Heart right ventricle (tissue), 16 donors: Measurements from ENCODE around the gene SLC66A1. TPM values are rescaled to one million over a fixed set of nuclear protein-coding genes. Genes with fewer than 3 reads are reported as not detected.
"Not testable (repeated sequence)": the region's sequence is repeated elsewhere in the genome, so short reads cannot be mapped to it uniquely, and the experiment has no call there.

Experiments used
- ATAC-seq, 8 donors: fragments of 200-7000 bp; cut with Tn5 transposase; one replicate each; pipeline ENCODE4 v1.9.1; 2020; ENCODE audit warnings: mild to moderate bottlenecking in 8 of 8, moderate library complexity in 8 of 8, moderate number of reproducible peaks in 1 of 8
- DNase-seq, 2 donors: peaks; one replicate each; pipeline ENCODE4 v3.0.0-alpha.2; 2020
- H3K27ac ChIP-seq, 10 donors: fragments of 200-600 bp; sonication (generic) in 2 of 10; one replicate each; pipeline versions ENCODE4 v1.5.0 to v1.8.0; 2020 to 2022; ENCODE audit warnings: mild to moderate bottlenecking in 3 of 10
- H3K27me3 ChIP-seq, 7 donors: fragments of 200-600 bp; one replicate each; pipeline ENCODE4 v1.8.0; 2021 to 2022; ENCODE audit warnings: mild to moderate bottlenecking in 2 of 7
- H3K36me3 ChIP-seq, 9 donors: fragments of 200-600 bp; sonication (generic) in 1 of 9; one replicate each; pipeline versions ENCODE4 v1.5.0 to v1.8.0; 2020 to 2022; ENCODE audit warnings: mild to moderate bottlenecking in 2 of 9
- H3K4me1 ChIP-seq, 9 donors: fragments of 200-600 bp; sonication (generic) in 1 of 9; one replicate each; pipeline versions ENCODE4 v1.5.0 to v1.8.0; 2020 to 2022; ENCODE audit warnings: mild to moderate bottlenecking in 4 of 9
- H3K4me3 ChIP-seq, 10 donors: fragments of 200-600 bp; sonication (generic) in 2 of 10; one replicate each; pipeline versions ENCODE4 v1.5.0 to v1.8.0; 2020 to 2022; ENCODE audit warnings: mild to moderate bottlenecking in 7 of 10, moderate library complexity in 2 of 10
- H3K9me3 ChIP-seq, 11 donors: fragments of 200-600 bp in 10 of 11; sonication (generic) in 2 of 11; one replicate each; pipeline versions ENCODE4 v1.5.0 to v1.8.0; 2013 to 2022; ENCODE audit warnings: mild to moderate bottlenecking in 2 of 11, control low read depth in 1 of 11, moderate library complexity in 1 of 11
- CTCF ChIP-seq, 9 donors: fragments of 200-600 bp; sonication (generic) in 2 of 9; IDR thresholded peaks; one replicate each; pipeline versions ENCODE4 v1.5.0 to v1.8.0; 2021 to 2022; ENCODE audit warnings: antibody characterized with exemption in 9 of 9, mild to moderate bottlenecking in 5 of 9, moderate library complexity in 1 of 9
- WGBS, 2 donors: extraction: QIAGEN DNeasy Blood & Tissue Kit; methylation state at CpG; one replicate each; pipeline ENCODE4 v1.1.7; 2013; ENCODE audit warnings: inconsistent platforms in 1 of 2; 5-methylcytosine and 5-hydroxymethylcytosine counted together
- intact Hi-C, 10 donors: fragments of 100-400 bp; cut with DNase I; formaldehyde crosslinking; loops; one replicate each; pipeline versions ENCODE4 v1.11.1 to v1.14.2; 2022
- polyA plus RNA-seq, 2 donors: library from polyadenylated mRNA; stranded (reverse); fragments of 200-250 nt; gene quantifications; one replicate each; pipeline ENCODE4 v1.2.3, GENCODE V29; 2013
- total RNA-seq, 10 donors: library from RNA; stranded (reverse); fragmentation: NEBNext Ultra II Directional in 3 of 10; extraction: Animal tissue kit (Norgen Biotek cat#: 25700) in 3 of 10; gene quantifications; one replicate each; pipeline versions ENCODE4 v1.2.1 to v1.2.4, GENCODE V29; 2021 to 2023
- donor health status: Arrhythmogenic right ventricular cardiomyopathy.
- donor health status: ischemic (EF 13 %, LVEDD 7.1; RV severe dilation, severe dysfunction).
- donor health status: healthy with polysubstance abuse.
- donor health status: DM: no; HTN: yes; CAD: no.
- donor health status: DM: no; HTN: no; CAD: no.
- donor health status: ischemic (EF 25% LVEDD 6.9; RV normal size, moderate dysfunction).
- donor health status: ischemic (EF 25% LVEDD 5.7; RV mildly dilated, moderate dysfunction).
- donor health status: healthy.
- donor health status: DM: yes; HTN: yes; CAD: no.
- donor health status: Ischemic cardiomyopathy.
- donor health status: ischemic (EF 35%, LVEDD 5.7; RV mildly dilated, moderate dysfunction).
- donor health status: nonischemic (EF 11% LVEDD 7.7; RV severe dilation, severe dysfunction).
- donor health status: DM: yes; HTN: yes; CAD: no.
- donor health status: PGD.
- donor health status: ischemic (EF 29% LVEDD 5.4; RV normal size, mild dysfunction).
- donor health status: nonischemic (EF 23%, LVEDD 6.1; RV moderate dilation, normal function).

The SLC66A1 gene
- total and polyA plus RNA-seq, 12 donors = 4.2 to 18.0 (median 7.1) TPM

- no peak for DNase-seq
- H3K36me3 ChIP-seq = peaks cover 0 to 47% (median 21%) of the 10 kb centered on the region in 9 donors
- no peaks in the 10 kb centered on the region for H3K4me1 ChIP-seq
- no peaks in the 10 kb centered on the region for H3K27me3 ChIP-seq
- H3K27ac ChIP-seq = no peak overlapping the region
- no peak overlapping the region for H3K4me3 ChIP-seq
- H3K9me3 ChIP-seq = peaks cover 0 to 12% (median 0%) of the 10 kb centered on the region in 11 donors
- intact Hi-C loops = no loop called here
- no peak for TF ChIP-seq CTCF (IDR thresholded peaks at IDR 0.05)
- no peak for ATAC-seq
- 89 to 91% methylated on average over 2 of the region's 2 CpGs for WGBS, 2 donors
Measured at GRCh38 chr1:19300211-19300610, 11.9 kb upstream of the SLC66A1 start.

DNA sequence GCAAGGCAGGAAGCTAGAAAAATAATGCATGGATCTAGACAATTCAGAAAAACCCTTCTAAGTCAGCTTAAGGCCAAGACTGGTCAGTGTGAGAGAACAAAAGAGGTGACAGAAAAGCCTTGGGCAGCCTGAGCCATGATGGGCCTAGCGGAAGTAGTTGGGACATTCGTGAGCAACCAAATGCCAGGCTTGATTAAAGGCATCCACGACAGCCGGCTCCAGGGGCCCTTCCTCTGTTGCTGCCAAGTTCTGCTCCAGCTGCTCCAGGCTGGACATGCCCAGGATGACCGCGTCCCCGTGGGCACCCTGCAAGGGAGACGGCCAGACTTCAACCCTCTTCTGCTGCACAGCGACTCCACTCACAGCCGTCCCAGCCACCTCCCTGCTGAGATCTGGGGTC lies 8.0 kb upstream of the SLC66A1 start:
- H3K4me1 ChIP-seq, DNase-seq, H3K4me3 ChIP-seq, H3K27ac ChIP-seq, ATAC-seq, H3K9me3 ChIP-seq, intact Hi-C loops, H3K27me3 ChIP-seq: not testable (repeated sequence)
- peaks cover 0 to 77% (median 41%) of the 10 kb centered on the region in 9 donors for H3K36me3 ChIP-seq
- WGBS, 2 donors = 89 to 94% methylated on average over 9 to 10 of the region's 10 CpGs

DNA sequence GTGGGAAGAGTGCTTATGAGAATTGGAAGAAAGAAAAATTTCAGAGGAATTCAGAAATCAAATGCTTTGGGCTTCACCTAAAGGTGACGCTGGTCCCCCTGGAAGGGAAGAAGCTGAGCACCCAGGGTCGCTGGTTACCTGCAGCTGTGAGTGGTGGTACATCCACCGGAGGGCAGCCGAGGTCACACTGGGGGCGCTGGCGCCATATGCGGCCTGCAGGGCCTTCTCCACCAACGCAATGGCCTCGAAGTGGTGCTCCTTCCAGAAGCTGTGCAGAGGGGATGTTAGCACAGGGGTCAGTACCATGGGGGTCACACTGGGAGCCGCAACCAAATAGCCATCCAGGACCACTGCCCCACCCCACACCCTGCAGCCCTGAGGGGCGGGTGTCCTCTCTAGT lies 6.2 kb upstream of the SLC66A1 start:
- peaks cover 0 to 72% (median 41%) of the 10 kb centered on the region in 9 donors for H3K36me3 ChIP-seq
- H3K4me3 ChIP-seq = no peak overlapping the region
- ATAC-seq = no peak
- no peak for DNase-seq
- H3K27ac ChIP-seq = no peak overlapping the region
- H3K27me3 ChIP-seq = no peaks in the 10 kb centered on the region
- peaks cover 2 to 6% (median 3%) of the 10 kb centered on the region in 9 donors for H3K4me1 ChIP-seq
- H3K9me3 ChIP-seq = no peaks in the 10 kb centered on the region
- no peak for TF ChIP-seq CTCF (IDR thresholded peaks at IDR 0.05)
- 86 to 94% methylated on average over 11 of the region's 11 CpGs for WGBS, 2 donors
- intact Hi-C loops = no loop called here

- no peak for ATAC-seq
- H3K4me1 ChIP-seq = peaks cover 6 to 15% (median 7%) of the 10 kb centered on the region in 9 donors
- no peak for DNase-seq
- no peak for TF ChIP-seq CTCF (IDR thresholded peaks at IDR 0.05)
- peaks cover 0 to 66% (median 41%) of the 10 kb centered on the region in 9 donors for H3K36me3 ChIP-seq
- H3K4me3 ChIP-seq = no peak overlapping the region
- no peaks in the 10 kb centered on the region for H3K27me3 ChIP-seq
- H3K27ac ChIP-seq = no peak overlapping the region
- no peaks in the 10 kb centered on the region for H3K9me3 ChIP-seq
- intact Hi-C loops = no loop called here
- 96 to 99% methylated on average over 6 of the region's 6 CpGs for WGBS, 2 donors
Measured at GRCh38 chr1:19306941-19307340, 5.2 kb upstream of the SLC66A1 start.

DNA sequence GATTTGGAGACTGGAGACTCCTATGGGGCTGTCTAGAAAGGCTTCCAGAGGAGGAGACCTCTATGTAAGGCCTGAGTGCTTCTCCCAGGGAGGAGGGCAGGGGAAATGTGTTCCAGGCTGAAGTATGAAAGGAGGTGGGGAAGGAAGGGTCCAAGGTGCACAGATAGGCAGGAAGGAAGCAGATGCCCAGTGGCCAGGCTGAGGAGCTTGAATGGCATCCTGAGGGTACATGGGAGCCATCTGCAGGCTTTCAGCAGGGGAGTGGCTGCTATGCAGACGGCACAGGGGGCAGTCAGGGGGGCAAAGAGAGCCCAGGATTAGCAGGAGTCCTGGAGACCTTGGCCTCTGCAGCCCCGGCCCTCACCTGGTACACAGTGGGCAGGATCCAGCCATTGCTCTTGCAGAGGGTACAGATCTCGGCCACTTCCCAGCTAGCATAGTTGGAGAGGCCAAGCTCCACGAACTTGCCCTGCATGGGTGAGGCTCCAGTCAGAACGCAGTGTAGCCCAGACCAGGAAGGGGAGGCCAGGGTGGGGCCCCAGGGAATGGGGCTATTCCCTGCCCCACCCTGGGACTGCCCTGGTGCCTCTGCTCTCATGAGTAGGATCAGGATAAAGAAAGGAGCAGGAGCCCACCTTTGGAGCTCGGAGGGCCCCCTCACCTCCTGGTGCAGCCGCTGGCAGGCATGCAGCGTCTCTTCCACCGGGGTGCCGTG lies 4.2 kb upstream of the SLC66A1 start:
- WGBS, 2 donors = 90 to 94% methylated on average over 10 of the region's 10 CpGs
- Histone ChIP-seq H3K4me1 (peaks cover 6 to 22% (median 14%) of the 10 kb centered on the region in 9 donors), H3K9me3 (no peaks in the 10 kb centered on the region), H3K27ac (no peak overlapping the region), H3K36me3 (peaks cover 0 to 58% (median 41%) of the 10 kb centered on the region in 9 donors), H3K4me3 (no peak overlapping the region), H3K27me3 (no peaks in the 10 kb centered on the region)
- intact Hi-C loops = no loop called here
- ATAC-seq = no peak
- no peak for DNase-seq
- TF ChIP-seq CTCF (IDR thresholded peaks at IDR 0.05) = no peak
